NCI-H1417 (cell line): ENCODE data around the gene KCNC4.

Experiments
- DNase-seq, 3 experiments: peaks; one replicate each; lab custom pipeline; 2025; lab: John Stamatoyannopoulos, UW

KCNC4 gene

GRCh38 chr1:110254604-110255391 is 44.7 kb downstream of the KCNC4 start:
- no peak for DNase-seq

DNA sequence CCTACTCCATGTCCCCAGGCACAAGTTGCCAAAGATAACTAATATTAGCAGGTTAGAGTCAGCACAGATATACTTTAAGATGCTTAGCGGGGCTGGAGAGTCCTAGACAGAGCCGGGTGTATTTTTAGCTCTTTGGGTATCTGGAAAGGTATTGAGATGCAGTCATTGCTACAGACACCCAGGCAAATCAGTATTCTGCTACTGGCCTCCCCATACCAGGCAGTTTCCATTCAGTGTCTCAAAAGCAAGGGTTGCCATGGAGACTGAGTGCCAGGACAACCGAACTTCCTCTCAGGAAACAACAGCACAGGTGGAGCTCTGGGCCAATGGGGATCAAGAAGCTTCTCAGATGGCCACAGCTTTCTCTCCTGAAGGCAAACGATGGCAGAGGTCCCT is 45.3 kb downstream of the KCNC4 start:
- DNase-seq: peak; percentile 30 to 83 (median 55)

- peak in 2 of 3 experiments; percentile 9 to 34 for DNase-seq
Observed at GRCh38 chr1:110258734-110259133, 48.6 kb downstream of the KCNC4 start.

- peak in 1 of 3 experiments; percentile 8 for DNase-seq
Observed at GRCh38 chr1:110259770-110260169, 49.7 kb downstream of the KCNC4 start.
